WTC11 (cell line): ENCODE data around the gene LDLRAD4. TPM values are rescaled to one million over a fixed set of nuclear protein-coding genes. Genes with fewer than 3 reads are reported as not detected.

Experiments
- ATAC-seq: fragments of 200-7000 bp; cut with Tn5 transposase; 2 replicates; pipeline ENCODE4 v1.10.0; 2021; ENCODE audit warnings: mild to moderate bottlenecking, moderate library complexity
- CTCF ChIA-PET: fragments of 300-600 bp; sonication (Branson Sonifier 250); formaldehyde crosslinking; loops from one replicate; lab custom pipeline; 2021; ENCODE audit warnings: antibody characterized with exemption; lab: Charles Lee
- POLR2A ChIA-PET: fragments of 350-600 bp; sonication (Branson Sonifier 250); formaldehyde crosslinking; loops from one replicate; lab custom pipeline; 2021; ENCODE audit warnings: antibody characterized with exemption; lab: Charles Lee
- DNase-seq: peaks from one replicate; pipeline ENCODE4 v3.0.0; 2021; ENCODE audit warnings: low spot score
- H3K27ac Mint-ChIP-seq: 2 replicates; pipeline ENCODE4 v1.8.0; 2021; ENCODE audit warnings: mixed read lengths
- H3K27me3 Mint-ChIP-seq: 2 replicates; pipeline ENCODE4 v1.8.0; 2021; ENCODE audit warnings: low read depth, mild to moderate bottlenecking, moderate library complexity, mixed read lengths
- H3K36me3 Mint-ChIP-seq: 2 replicates; pipeline ENCODE4 v1.8.0; 2021; ENCODE audit warnings: mixed read lengths
- H3K4me1 Mint-ChIP-seq: 2 replicates; pipeline ENCODE4 v1.8.0; 2022; ENCODE audit warnings: mixed read lengths
- H3K4me3 Mint-ChIP-seq: 2 replicates; pipeline ENCODE4 v1.8.0; 2021; ENCODE audit warnings: mild to moderate bottlenecking, moderate library complexity, mixed read lengths
- H3K9me3 Mint-ChIP-seq: 2 replicates; pipeline ENCODE4 v1.8.0; 2021; ENCODE audit warnings: mixed read lengths
- ATF1 ChIP-seq: sonication (generic); formaldehyde crosslinking; IDR thresholded peaks from 2 replicates; pipeline ENCODE4 v1.8.1; 2023; ENCODE audit warnings: mild to moderate bottlenecking, moderate library complexity, missing genetic modification reagents
- ATF2 ChIP-seq: sonication (generic); formaldehyde crosslinking; IDR thresholded peaks from 2 replicates; pipeline ENCODE4 v1.8.1; 2022; ENCODE audit warnings: low read depth, missing genetic modification reagents, borderline replicate concordance
- ATF3 ChIP-seq: sonication (generic); formaldehyde crosslinking; conservative IDR thresholded peaks from 2 replicates; pipeline ENCODE4 v1.8.1; 2022; ENCODE audit warnings: mild to moderate bottlenecking, missing genetic modification reagents
- CTCF ChIP-seq: fragments of 200-600 bp; IDR thresholded peaks from 2 replicates; pipeline ENCODE4 v1.8.0; 2022; ENCODE audit warnings: antibody characterized with exemption
- ESRRA ChIP-seq: sonication (generic); formaldehyde crosslinking; IDR thresholded peaks from 2 replicates; pipeline ENCODE4 v1.8.1; 2022; ENCODE audit warnings: mild to moderate bottlenecking, missing genetic modification reagents, borderline replicate concordance
- FOXJ3 ChIP-seq: sonication (generic); formaldehyde crosslinking; IDR thresholded peaks from 2 replicates; pipeline ENCODE4 v1.9.0; 2021; ENCODE audit warnings: missing genetic modification reagents, mild to moderate bottlenecking, borderline replicate concordance
- FOXP1 ChIP-seq: sonication (generic); formaldehyde crosslinking; IDR thresholded peaks from 2 replicates; pipeline ENCODE4 v1.8.0; 2022; ENCODE audit warnings: missing genetic modification reagents, mild to moderate bottlenecking, moderate library complexity, borderline replicate concordance
- FOXP4 ChIP-seq: sonication (generic); formaldehyde crosslinking; IDR thresholded peaks from 2 replicates; pipeline ENCODE4 v1.8.0; 2022; ENCODE audit warnings: mild to moderate bottlenecking, missing genetic modification reagents
- GABPB1 ChIP-seq: sonication (generic); formaldehyde crosslinking; IDR thresholded peaks from 2 replicates; pipeline ENCODE4 v1.8.1; 2023; ENCODE audit warnings: mild to moderate bottlenecking, missing genetic modification reagents
- GRHL2 ChIP-seq: fragments of 250-450 bp; sonication (Bioruptor Pico); IDR thresholded peaks from 2 replicates; pipeline ENCODE4 v1.8.0; 2022; ENCODE audit warnings: mild to moderate bottlenecking, moderate library complexity; ENCODE audit not compliant: insufficient replicate concordance, severe bottlenecking
- JAZF1 ChIP-seq: fragments of 250-450 bp; sonication (Bioruptor Pico); IDR thresholded peaks from 2 replicates; pipeline ENCODE4 v1.9.0; 2021; ENCODE audit warnings: moderate library complexity, mild to moderate bottlenecking, inconsistent platforms
- NFYB ChIP-seq: sonication (generic); formaldehyde crosslinking; conservative IDR thresholded peaks from 2 replicates; pipeline ENCODE4 v1.8.0; 2022; ENCODE audit warnings: low read depth, missing genetic modification reagents
- OVOL2 ChIP-seq: fragments of 250-450 bp; sonication (Bioruptor Pico); IDR thresholded peaks from 2 replicates; pipeline ENCODE4 v1.9.0; 2021; ENCODE audit warnings: mild to moderate bottlenecking, borderline replicate concordance
- PREB ChIP-seq: sonication (generic); formaldehyde crosslinking; IDR thresholded peaks from 2 replicates; pipeline ENCODE4 v1.8.1; 2022; ENCODE audit warnings: mild to moderate bottlenecking, missing genetic modification reagents, moderate library complexity, borderline replicate concordance
- RORB ChIP-seq: fragments of 250-450 bp; sonication (Bioruptor Pico); IDR thresholded peaks from 2 replicates; pipeline ENCODE4 v1.9.0; 2021; ENCODE audit warnings: mild to moderate bottlenecking
- SMAD4 ChIP-seq: sonication (generic); formaldehyde crosslinking; IDR thresholded peaks from 2 replicates; pipeline ENCODE4 v1.8.0; 2022; ENCODE audit warnings: mild to moderate bottlenecking, missing genetic modification reagents
- ZBTB21 ChIP-seq: sonication (generic); formaldehyde crosslinking; IDR thresholded peaks from 2 replicates; pipeline ENCODE4 v1.8.1; 2023; ENCODE audit warnings: mild to moderate bottlenecking, missing genetic modification reagents, borderline replicate concordance
- ZBTB43 ChIP-seq: sonication (generic); formaldehyde crosslinking; IDR thresholded peaks from 2 replicates; pipeline ENCODE4 v1.8.1; 2023; ENCODE audit warnings: mild to moderate bottlenecking, missing genetic modification reagents
- ZNF121 ChIP-seq: sonication (generic); formaldehyde crosslinking; IDR thresholded peaks from 2 replicates; pipeline ENCODE4 v1.8.0; 2023; ENCODE audit warnings: missing genetic modification reagents
- ZNF512 ChIP-seq: sonication (generic); formaldehyde crosslinking; IDR thresholded peaks from 2 replicates; pipeline ENCODE4 v1.8.1; 2022; ENCODE audit warnings: missing genetic modification reagents, borderline replicate concordance
- total RNA-seq: library from RNA; stranded (reverse); gene quantifications from 3 replicates; pipeline ENCODE4 v1.2.3, GENCODE V29; 2021

The LDLRAD4 gene
- total RNA-seq, 1 experiment from 2014 or later, result 6.2 TPM

- H3K9me3 Mint-ChIP-seq, result peaks cover 9% of the 10 kb centered on the region
- TF ChIP-seq ZBTB21 (CRISPR knock-in tag) (no peak), GABPB1 (no peak), ZBTB43 (CRISPR knock-in tag) (no peak), FOXJ3 (CRISPR knock-in tag) (no peak), ESRRA (CRISPR knock-in tag) (no peak), PREB (no peak)
- ATAC-seq (no peak), DNase-seq (no peak)
- POLR2A ChIA-PET, result no interaction called here
- H3K4me1 Mint-ChIP-seq, result no peaks in the 10 kb centered on the region
- no peaks in the 10 kb centered on the region for H3K27me3 Mint-ChIP-seq
- no peak overlapping the region for H3K27ac Mint-ChIP-seq
- H3K36me3 Mint-ChIP-seq, result no peaks in the 10 kb centered on the region
- no peak overlapping the region for H3K4me3 Mint-ChIP-seq
- CTCF ChIA-PET, result no interaction called here
Observed at GRCh38 chr18:13579874-13580273, 361.3 kb downstream of the LDLRAD4 start.

GRCh38 chr18:13580351-13580750, 361.8 kb downstream of the LDLRAD4 start:
- Mint-ChIP-seq H3K27ac (no peak overlapping the region), H3K4me1 (no peaks in the 10 kb centered on the region), H3K36me3 (no peaks in the 10 kb centered on the region), H3K4me3 (no peak overlapping the region), H3K27me3 (no peaks in the 10 kb centered on the region), H3K9me3 (peaks cover 6% of the 10 kb centered on the region)
- DNase-seq (no peak), ATAC-seq (no peak)
- POLR2A ChIA-PET, result no interaction called here
- CTCF ChIA-PET, result no interaction called here
- TF ChIP-seq NFYB (CRISPR knock-in tag) (no peak), CTCF (no peak), RORB (CRISPR knock-in tag) (no peak), SMAD4 (CRISPR knock-in tag) (no peak), ZNF121 (CRISPR knock-in tag) (no peak), ATF3 (no peak), ZNF512 (CRISPR knock-in tag) (no peak), ATF1 (CRISPR knock-in tag) (no peak), ATF2 (CRISPR knock-in tag) (no peak), GRHL2 (CRISPR knock-in tag) (no peak)

GRCh38 chr18:13580991-13581390, 362.4 kb downstream of the LDLRAD4 start:
- ChIA-PET CTCF (no interaction called here), POLR2A (no interaction called here)
- H3K4me3 Mint-ChIP-seq, result no peak overlapping the region
- no peaks in the 10 kb centered on the region for H3K4me1 Mint-ChIP-seq
- TF ChIP-seq JAZF1 (no peak), OVOL2 (no peak), FOXP4 (CRISPR knock-in tag) (no peak), FOXP1 (CRISPR knock-in tag) (no peak), ZNF121 (CRISPR knock-in tag) (no peak)
- DNase-seq (no peak), ATAC-seq (no peak)
- H3K27ac Mint-ChIP-seq, result no peak overlapping the region
- no peaks in the 10 kb centered on the region for H3K9me3 Mint-ChIP-seq
- no peaks in the 10 kb centered on the region for H3K27me3 Mint-ChIP-seq
- H3K36me3 Mint-ChIP-seq, result no peaks in the 10 kb centered on the region
